NOMO-1 treated with dmso at 0.1 percent for 144 hours (cell line): ENCODE results near the gene BRAF.
"Not testable (repeated sequence)": the region's sequence is repeated elsewhere in the genome, so short reads cannot be mapped to it uniquely, and the experiment has no call there.

ENCODE experiments used
- DNase-seq: peaks from one replicate; lab custom pipeline; 2025; ENCODE audit not compliant: unreplicated experiment; lab: John Stamatoyannopoulos, UW

The BRAF gene

GRCh38 chr7:140920745-140921144 lies 4.0 kb downstream of the BRAF start:
- no peak for DNase-seq

GRCh38 chr7:140918236-140918635 lies 6.5 kb downstream of the BRAF start:
- no peak for DNase-seq

- no peak for DNase-seq
These were observed 7.5 kb downstream of the BRAF start for GRCh38 chr7:140917258-140917657.

- DNase-seq: no peak
These were observed 8.7 kb downstream of the BRAF start for GRCh38 chr7:140915935-140916555.

GRCh38 chr7:140914083-140914482 lies 10.6 kb downstream of the BRAF start:
- no peak for DNase-seq

GRCh38 chr7:140913596-140913928 lies 11.2 kb downstream of the BRAF start:
- not testable (repeated sequence) for DNase-seq

- DNase-seq: no peak
These were observed 13.0 kb downstream of the BRAF start for GRCh38 chr7:140911746-140912145.

GRCh38 chr7:140909476-140910161 lies 15.1 kb downstream of the BRAF start:
- DNase-seq: no peak

GRCh38 chr7:140908361-140908760 lies 16.4 kb downstream of the BRAF start:
- no peak for DNase-seq

GRCh38 chr7:140903741-140904480 lies 20.8 kb downstream of the BRAF start:
- no peak for DNase-seq

- DNase-seq: no peak
These were observed 22.3 kb downstream of the BRAF start for GRCh38 chr7:140902303-140902953.

- DNase-seq: no peak
These were observed 22.8 kb downstream of the BRAF start for GRCh38 chr7:140901941-140902302.

- DNase-seq: no peak
These were observed 24.8 kb downstream of the BRAF start for GRCh38 chr7:140899883-140900282.

- DNase-seq: no peak
These were observed 25.8 kb downstream of the BRAF start for GRCh38 chr7:140898786-140899536.

- DNase-seq: no peak
These were observed 27.7 kb downstream of the BRAF start for GRCh38 chr7:140896996-140897395.

GRCh38 chr7:140889645-140890044 lies 35.1 kb downstream of the BRAF start:
- no peak for DNase-seq

- DNase-seq: no peak
These were observed 35.6 kb downstream of the BRAF start for GRCh38 chr7:140889150-140889549.

GRCh38 chr7:140888087-140888486 lies 36.6 kb downstream of the BRAF start:
- DNase-seq: no peak

- no peak for DNase-seq
These were observed 38.9 kb downstream of the BRAF start for GRCh38 chr7:140885735-140886334.

- DNase-seq: no peak
These were observed 41.4 kb downstream of the BRAF start for GRCh38 chr7:140883378-140883777.

- not testable (repeated sequence) for DNase-seq
These were observed 41.9 kb downstream of the BRAF start for GRCh38 chr7:140882834-140883233.
